Natural killer cell (primary cell): ENCODE measurements around the gene CEP170B. TPM values are rescaled to one million over a fixed set of nuclear protein-coding genes. Genes with fewer than 3 reads are reported as not detected.

Experiments used
- ATAC-seq, 3 donors: fragments of 150-1000 bp in 2 of 3; fragments of 200-7000 bp in 1 of 3; cut with Tn5 transposase; 1 replicate in 1 of 3; 2 replicates in 2 of 3; pipeline ENCODE4 v1.10.0; 2021; ENCODE audit warnings: mild to moderate bottlenecking in 2 of 3, moderate library complexity in 2 of 3
- DNase-seq, 2 donors: peaks; one replicate each; pipeline versions ENCODE4 v3.0.0 to v3.0.0-alpha.2; 2013 to 2021; ENCODE audit warnings: mixed read lengths in 1 of 2
- H3K27ac ChIP-seq: one replicate; pipeline ENCODE4 v1.5.1; 2013; ENCODE audit warnings: mild to moderate bottlenecking, low read length
- H3K27me3 ChIP-seq: one replicate; pipeline ENCODE4 v1.6.1; 2013; ENCODE audit warnings: low read length; ENCODE audit not compliant: control insufficient read depth, insufficient read depth
- H3K36me3 ChIP-seq: one replicate; pipeline ENCODE4 v1.6.1; 2013; ENCODE audit warnings: low read length; ENCODE audit not compliant: control insufficient read depth, insufficient read depth
- H3K4me1 ChIP-seq: one replicate; pipeline ENCODE4 v1.6.1; 2013; ENCODE audit warnings: low read length; ENCODE audit not compliant: control insufficient read depth, insufficient read depth
- H3K4me3 ChIP-seq: one replicate; pipeline ENCODE4 v1.5.1; 2013; ENCODE audit warnings: low read length
- H3K9me3 ChIP-seq: one replicate; pipeline ENCODE4 v1.6.1; 2013; ENCODE audit warnings: low read length; ENCODE audit not compliant: control insufficient read depth, insufficient read depth
- H3K27ac Mint-ChIP-seq, 2 donors: one replicate each; pipeline ENCODE4 v1.8.0; 2022; ENCODE audit warnings: mild to moderate bottlenecking in 2 of 2, mixed read lengths in 2 of 2, moderate library complexity in 1 of 2
- H3K27me3 Mint-ChIP-seq, 2 donors: one replicate each; pipeline ENCODE4 v1.8.0; 2022; ENCODE audit warnings: low read depth in 2 of 2, mixed read lengths in 2 of 2
- H3K36me3 Mint-ChIP-seq: one replicate; pipeline ENCODE4 v1.8.0; 2022; ENCODE audit warnings: mixed read lengths
- H3K4me1 Mint-ChIP-seq, 2 donors: one replicate each; pipeline ENCODE4 v1.8.0; 2022; ENCODE audit warnings: mixed read lengths in 2 of 2
- H3K4me3 Mint-ChIP-seq: one replicate; pipeline ENCODE4 v1.8.0; 2022; ENCODE audit warnings: mild to moderate bottlenecking, moderate library complexity, mixed read lengths
- H3K9me3 Mint-ChIP-seq, 2 donors: one replicate each; pipeline ENCODE4 v1.8.0; 2022; ENCODE audit warnings: mixed read lengths in 2 of 2
- CTCF ChIP-seq: fragments of 200-600 bp; IDR thresholded peaks from one replicate; pipeline ENCODE4 v1.8.0; 2022; ENCODE audit warnings: antibody characterized with exemption
- WGBS: methylation state at CpG from one replicate; pipeline ENCODE4 v1.1.7; 2013; ENCODE audit warnings: missing lambda C conversion rate; ENCODE audit not compliant: insufficient coverage; 5-methylcytosine and 5-hydroxymethylcytosine counted together
- intact Hi-C: fragments of 100-400 bp; cut with micrococcal nuclease; formaldehyde crosslinking; loops from one replicate; pipeline ENCODE4 v1.14.2; 2022
- total RNA-seq, 4 donors: library from RNA; stranded (reverse); fragments of 120-200 nt in 1 of 4; gene quantifications; one replicate each; pipeline versions ENCODE4 v1.2.3 to v1.2.4, GENCODE V29; 2013 to 2022

Gene CEP170B
- total RNA-seq, 3 donors from 2014 or later (not counting 1 experiment from before 2014, with no cell fraction given): 0.24 to 0.72 (median 0.30) TPM

GRCh38 chr14:104936361-104937155 lies 71.5 kb downstream of the CEP170B start:
- Histone ChIP-seq H3K27me3 (peaks cover 5% of the 10 kb centered on the region), H3K4me3 (no peak overlapping the region), H3K36me3 (no peaks in the 10 kb centered on the region), H3K27ac (no peak overlapping the region), H3K4me1 (peaks cover 12% of the 10 kb centered on the region), H3K9me3 (no peaks in the 10 kb centered on the region)
- H3K9me3 Mint-ChIP-seq: no peaks in the 10 kb centered on the region
- TF ChIP-seq CTCF: no peak
- H3K27me3 Mint-ChIP-seq: peaks cover 12 to 28% of the 10 kb centered on the region in 2 donors
- DNase-seq: no peak
- H3K27ac Mint-ChIP-seq: no peak overlapping the region
- H3K4me1 Mint-ChIP-seq: peaks cover 0 to 5% of the 10 kb centered on the region in 2 donors
- WGBS: 50% methylated on average over 9 of the region's 10 CpGs
- H3K36me3 Mint-ChIP-seq: no peaks in the 10 kb centered on the region
- intact Hi-C loops: no loop called here
- H3K4me3 Mint-ChIP-seq: no peak overlapping the region
- no peak for ATAC-seq

- Mint-ChIP-seq H3K27ac (no peak overlapping the region), H3K4me3 (no peak overlapping the region), H3K9me3 (no peaks in the 10 kb centered on the region), H3K27me3 (peaks cover 12 to 28% of the 10 kb centered on the region in 2 donors), H3K4me1 (peaks cover 0 to 5% of the 10 kb centered on the region in 2 donors), H3K36me3 (no peaks in the 10 kb centered on the region)
- no peaks in the 10 kb centered on the region for H3K36me3 ChIP-seq
- intact Hi-C loops: no loop called here
- DNase-seq: no peak
- WGBS: 83% methylated on average over 4 of the region's 4 CpGs
- H3K27ac ChIP-seq: no peak overlapping the region
- peaks cover 12% of the 10 kb centered on the region for H3K4me1 ChIP-seq
- H3K9me3 ChIP-seq: no peaks in the 10 kb centered on the region
- no peak overlapping the region for H3K4me3 ChIP-seq
- H3K27me3 ChIP-seq: peaks cover 5% of the 10 kb centered on the region
- no peak for ATAC-seq
- TF ChIP-seq CTCF: no peak
These were observed 72.1 kb downstream of the CEP170B start for GRCh38 chr14:104937161-104937560.

- no peaks in the 10 kb centered on the region for H3K9me3 Mint-ChIP-seq
- Histone ChIP-seq H3K9me3 (no peaks in the 10 kb centered on the region), H3K4me3 (no peak overlapping the region), H3K27ac (no peak overlapping the region), H3K4me1 (peaks cover 11% of the 10 kb centered on the region), H3K36me3 (no peaks in the 10 kb centered on the region), H3K27me3 (peaks cover 5% of the 10 kb centered on the region)
- H3K4me3 Mint-ChIP-seq: no peak overlapping the region
- H3K4me1 Mint-ChIP-seq: peaks cover 0 to 5% of the 10 kb centered on the region in 2 donors
- ATAC-seq (no peak), DNase-seq (no peak)
- peaks cover 12 to 28% of the 10 kb centered on the region in 2 donors for H3K27me3 Mint-ChIP-seq
- WGBS: 76% methylated on average over 11 of the region's 11 CpGs
- no peaks in the 10 kb centered on the region for H3K36me3 Mint-ChIP-seq
- H3K27ac Mint-ChIP-seq: no peak overlapping the region
- intact Hi-C loops: no loop called here
- no peak for TF ChIP-seq CTCF
These were observed 72.8 kb downstream of the CEP170B start for GRCh38 chr14:104937694-104938365.
